GM12874 (cell line): Measurements from ENCODE around the gene PDAP1.

Experiments
- TF ChIP-seq, protein P1 (sequence below): IDR thresholded peaks from 2 replicates; pipeline ENCODE4 v1.5.1; 2011; ENCODE audit warnings: low read depth, mild to moderate bottlenecking, control low read depth, low read length, moderate library complexity; ENCODE audit not compliant: insufficient read depth

PDAP1 gene

DNA sequence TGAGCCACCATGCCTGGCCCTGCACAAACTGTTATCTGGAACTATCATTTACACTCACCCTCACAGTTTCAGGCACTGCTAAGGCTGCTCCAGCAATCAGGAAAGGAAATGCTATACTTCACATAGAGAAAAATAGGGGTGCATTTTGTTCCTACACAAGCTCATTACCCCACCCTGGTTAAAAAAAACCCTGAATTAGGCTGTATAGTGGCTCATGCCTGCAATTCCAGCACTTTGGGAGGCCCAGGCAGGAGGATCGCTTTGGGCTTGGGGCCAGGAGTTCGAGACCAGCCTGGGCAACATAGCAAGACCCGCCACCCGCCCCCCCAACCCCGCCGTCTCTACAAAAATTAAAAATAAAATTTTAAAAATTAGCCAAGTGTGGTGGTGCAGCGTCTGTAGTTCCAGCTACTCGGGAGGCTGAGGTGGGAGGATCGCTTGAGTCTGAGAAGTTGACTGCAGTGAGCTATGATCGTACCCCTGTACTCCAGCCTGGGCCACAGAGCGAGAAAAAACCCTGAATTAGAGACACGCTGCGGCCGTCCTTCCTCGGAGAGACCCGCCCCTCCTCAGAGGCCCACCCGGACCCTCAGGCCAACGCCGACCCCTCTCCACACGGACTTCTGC, 29.7 kb upstream of the PDAP1 start:
- TF ChIP-seq, protein P1, sequence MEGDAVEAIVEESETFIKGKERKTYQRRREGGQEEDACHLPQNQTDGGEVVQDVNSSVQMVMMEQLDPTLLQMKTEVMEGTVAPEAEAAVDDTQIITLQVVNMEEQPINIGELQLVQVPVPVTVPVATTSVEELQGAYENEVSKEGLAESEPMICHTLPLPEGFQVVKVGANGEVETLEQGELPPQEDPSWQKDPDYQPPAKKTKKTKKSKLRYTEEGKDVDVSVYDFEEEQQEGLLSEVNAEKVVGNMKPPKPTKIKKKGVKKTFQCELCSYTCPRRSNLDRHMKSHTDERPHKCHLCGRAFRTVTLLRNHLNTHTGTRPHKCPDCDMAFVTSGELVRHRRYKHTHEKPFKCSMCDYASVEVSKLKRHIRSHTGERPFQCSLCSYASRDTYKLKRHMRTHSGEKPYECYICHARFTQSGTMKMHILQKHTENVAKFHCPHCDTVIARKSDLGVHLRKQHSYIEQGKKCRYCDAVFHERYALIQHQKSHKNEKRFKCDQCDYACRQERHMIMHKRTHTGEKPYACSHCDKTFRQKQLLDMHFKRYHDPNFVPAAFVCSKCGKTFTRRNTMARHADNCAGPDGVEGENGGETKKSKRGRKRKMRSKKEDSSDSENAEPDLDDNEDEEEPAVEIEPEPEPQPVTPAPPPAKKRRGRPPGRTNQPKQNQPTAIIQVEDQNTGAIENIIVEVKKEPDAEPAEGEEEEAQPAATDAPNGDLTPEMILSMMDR: no peak

DNA sequence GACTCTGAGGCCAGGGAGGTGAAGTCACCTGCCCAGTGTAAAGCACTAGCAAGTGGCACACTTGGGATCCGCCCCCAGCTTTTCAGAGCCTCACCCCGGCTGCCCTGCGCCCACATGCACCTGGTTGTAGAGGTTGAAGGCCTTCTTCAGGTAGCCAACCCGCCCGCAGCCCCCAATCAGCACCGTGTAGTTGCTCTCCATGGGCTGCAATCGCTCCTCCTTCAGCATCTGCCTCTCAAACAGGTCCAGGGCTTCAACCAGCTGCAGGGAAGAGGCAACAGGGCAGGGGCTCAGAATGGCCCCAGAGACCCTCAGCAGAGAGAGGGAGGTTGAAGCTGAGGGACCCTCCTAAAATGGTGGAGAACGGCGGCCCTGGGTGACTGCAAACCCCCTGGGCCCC, 24.8 kb upstream of the PDAP1 start:
- TF ChIP-seq, protein P1: no peak

DNA sequence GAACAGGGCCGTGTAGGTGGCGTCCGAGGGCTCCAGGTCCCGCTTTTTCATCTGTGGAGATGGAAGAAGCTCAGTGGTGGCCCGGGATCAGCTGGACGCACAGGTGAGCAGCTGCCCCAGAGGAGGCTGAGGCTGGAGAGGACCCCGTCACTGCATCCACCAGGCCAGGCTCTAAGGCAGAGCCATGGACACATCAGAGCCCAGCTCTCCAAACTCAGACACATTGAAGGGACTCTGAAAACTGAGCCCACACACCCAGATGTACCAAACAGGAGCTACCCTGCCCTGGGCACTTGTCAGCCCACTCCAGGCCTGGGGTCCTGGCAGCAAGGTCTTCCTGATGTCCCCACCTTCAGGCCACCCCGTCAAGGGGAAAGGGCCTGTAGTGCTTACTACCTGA, 21.4 kb upstream of the PDAP1 start:
- TF ChIP-seq, protein P1: no peak

DNA sequence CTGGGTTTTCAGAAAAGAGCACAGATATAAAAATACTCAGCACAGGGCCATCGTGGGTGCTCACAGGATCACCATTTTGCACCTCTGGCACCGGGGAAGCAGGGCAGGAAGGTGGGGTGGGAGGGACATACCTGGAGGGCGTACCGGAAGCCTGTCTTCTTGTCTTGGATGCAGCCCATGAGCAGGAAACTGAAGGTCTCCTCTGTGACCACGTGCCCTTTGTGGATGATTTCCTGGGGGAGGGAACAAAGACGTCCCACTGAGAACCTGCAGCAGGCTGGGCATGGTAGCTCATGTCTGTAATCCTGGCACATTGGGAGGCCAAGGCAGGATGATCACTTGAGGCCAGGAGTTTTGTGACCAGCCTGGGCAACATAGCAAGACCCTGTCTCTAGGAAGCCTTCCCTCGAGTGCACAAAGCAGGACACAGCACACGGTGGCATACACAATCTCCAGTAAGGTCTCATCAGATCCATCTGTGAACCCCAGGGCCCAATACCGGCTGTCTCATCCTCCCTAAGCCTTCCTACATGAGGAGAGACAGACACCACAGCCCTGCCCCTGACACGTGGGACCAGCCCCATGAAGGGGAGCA, 20.7 kb upstream of the PDAP1 start:
- TF ChIP-seq, protein P1: no peak

DNA sequence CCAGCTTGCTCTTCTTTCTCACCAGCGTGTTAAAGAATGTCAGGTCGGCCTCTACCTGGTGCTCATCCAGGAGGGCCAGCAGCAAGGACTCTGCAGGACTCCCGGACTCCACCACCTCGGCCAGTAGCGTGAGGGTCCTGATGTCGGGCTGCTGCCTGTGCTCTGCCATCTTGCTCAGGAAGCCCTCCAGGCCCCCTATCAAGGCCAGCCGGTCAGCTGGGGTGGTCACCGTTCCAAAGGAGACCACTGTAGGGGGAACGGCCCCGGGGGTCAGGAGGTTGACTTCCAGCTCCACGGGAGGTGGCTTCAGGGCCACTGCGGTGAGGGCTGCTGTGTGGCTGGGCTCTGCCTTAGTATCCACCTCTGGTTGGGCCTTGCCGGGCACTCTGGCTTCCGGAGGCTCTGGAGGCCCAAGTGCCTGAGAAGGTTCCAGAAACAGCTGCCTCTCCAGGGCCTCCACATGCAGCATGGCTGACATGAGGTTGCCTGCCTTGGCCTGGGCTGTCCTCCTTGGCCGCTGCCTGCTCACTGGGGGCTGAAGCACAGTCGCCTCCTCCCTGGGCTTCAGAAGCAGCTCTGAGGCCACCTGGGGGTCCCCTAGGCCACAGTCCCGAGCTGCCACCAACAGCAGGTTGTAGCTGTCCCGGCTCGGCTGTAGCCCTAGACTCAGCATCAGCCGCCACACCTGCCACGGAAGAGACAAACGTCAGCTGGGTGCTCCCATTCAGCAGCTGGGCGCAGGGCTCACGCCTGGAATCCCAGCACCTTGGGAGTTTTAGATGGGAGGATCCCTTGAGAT, 16.7 kb upstream of the PDAP1 start:
- TF ChIP-seq, protein P1: no peak

DNA sequence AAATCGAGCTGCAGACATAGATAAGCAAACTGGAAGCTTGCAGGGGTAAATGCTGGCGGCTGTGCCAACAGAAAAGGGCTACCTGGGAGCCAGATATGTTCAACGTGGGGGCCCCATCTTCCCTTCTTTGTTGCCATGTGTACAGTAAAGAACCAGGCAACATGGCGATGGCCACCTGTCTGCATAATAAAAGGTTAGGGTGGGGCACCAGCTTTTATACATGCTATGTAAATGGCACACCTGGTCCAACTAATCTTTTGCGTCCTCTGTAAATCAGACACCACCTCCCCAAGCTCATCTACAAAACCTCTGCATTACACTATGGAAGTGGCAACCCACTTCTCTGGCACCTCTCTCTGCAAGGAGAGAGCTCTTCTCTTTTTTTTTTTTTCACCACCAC, 14.2 kb upstream of the PDAP1 start:
- TF ChIP-seq, protein P1: no peak

DNA sequence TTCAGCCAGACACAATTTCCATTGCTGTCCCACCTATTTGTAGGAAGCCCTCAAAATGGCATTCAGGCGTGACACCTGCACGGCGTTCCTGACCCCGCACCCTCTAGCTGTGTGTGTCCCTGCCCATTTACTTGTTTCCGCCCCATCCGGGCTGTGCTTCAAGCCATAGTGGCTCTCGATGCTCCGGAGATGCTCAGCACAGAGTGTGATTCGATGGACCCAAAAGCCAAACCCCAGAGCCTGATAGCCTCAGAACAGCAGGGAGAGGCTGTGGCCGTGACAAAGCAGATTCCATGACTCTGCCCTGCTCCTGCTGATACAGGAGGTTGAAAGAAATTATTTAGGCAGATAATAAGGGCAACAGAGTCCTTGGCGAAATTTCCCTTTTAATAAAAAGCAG, 13.8 kb upstream of the PDAP1 start:
- TF ChIP-seq, protein P1: no peak
